ENCODE data around the gene STK4.

Gene STK4

DNA sequence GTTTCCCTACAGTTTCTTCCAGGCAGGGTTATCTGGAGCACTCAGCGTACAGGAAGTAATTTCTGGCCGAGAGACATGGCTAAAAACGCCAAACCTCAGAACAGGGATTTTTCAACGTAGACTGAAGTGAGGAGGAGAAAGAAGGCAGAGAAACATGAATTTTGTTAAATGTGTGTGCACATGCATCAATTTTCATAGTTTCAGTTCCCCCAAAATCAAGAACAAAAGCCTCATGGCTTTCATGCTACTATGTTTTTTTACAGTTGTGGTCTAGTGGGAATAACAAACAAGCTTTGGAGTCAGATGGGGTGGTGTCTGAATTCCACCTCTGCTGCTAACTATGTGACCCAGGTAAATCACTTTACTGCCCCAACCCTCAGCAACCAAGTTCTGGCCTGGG, 11.0 kb upstream of the STK4 start:
- no peak for DNase-seq

GRCh38 chr20:44956410-44956809, 9.9 kb upstream of the STK4 start:
- DNase-seq, result no peak

- no peak for DNase-seq
Observed at GRCh38 chr20:44958276-44958675, 8.0 kb upstream of the STK4 start.

DNA sequence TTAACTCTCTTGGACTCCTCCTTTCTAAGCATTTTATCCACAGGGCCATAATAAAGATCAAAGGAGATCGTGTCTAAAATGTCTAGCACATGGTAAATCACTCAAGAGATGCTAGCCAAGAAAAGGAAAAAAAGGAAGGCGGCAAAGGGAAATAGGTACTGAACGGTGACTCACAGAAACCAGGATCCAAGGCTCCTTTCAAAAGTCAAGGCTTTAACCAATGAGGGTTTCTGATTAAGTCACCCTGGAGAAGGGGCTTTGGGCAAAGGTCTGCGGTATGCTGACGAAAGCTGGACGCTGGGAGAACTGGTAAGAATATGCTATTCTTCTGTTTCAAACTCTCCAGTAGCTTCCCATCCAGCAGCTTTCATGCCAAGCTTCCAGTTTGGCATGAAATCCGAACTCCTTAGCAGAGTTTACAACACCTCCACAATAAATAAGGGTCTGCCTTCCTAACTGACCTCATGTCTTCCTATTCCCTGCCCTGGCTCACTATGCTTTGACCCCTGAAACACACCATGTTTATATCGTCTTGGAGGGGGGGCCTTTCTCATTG, 7.2 kb upstream of the STK4 start:
- DNase-seq, result no peak

- DNase-seq, result no peak
Observed at GRCh38 chr20:44959638-44960102, 6.6 kb upstream of the STK4 start.

- peak; percentile 71 for DNase-seq
Observed at GRCh38 chr20:44960103-44960852, 6.0 kb upstream of the STK4 start, which contains the start of gene TOMM34. TSS of gene TOMM34 (minus strand) at chr20:44960397. CDS start at chr20:44960333, 64 bp downstream.

- DNase-seq, result no peak
Observed at GRCh38 chr20:44961011-44961869, 5.1 kb upstream of the STK4 start.

- no peak for DNase-seq
Observed at GRCh38 chr20:44961870-44962267, 4.4 kb upstream of the STK4 start.

DNA sequence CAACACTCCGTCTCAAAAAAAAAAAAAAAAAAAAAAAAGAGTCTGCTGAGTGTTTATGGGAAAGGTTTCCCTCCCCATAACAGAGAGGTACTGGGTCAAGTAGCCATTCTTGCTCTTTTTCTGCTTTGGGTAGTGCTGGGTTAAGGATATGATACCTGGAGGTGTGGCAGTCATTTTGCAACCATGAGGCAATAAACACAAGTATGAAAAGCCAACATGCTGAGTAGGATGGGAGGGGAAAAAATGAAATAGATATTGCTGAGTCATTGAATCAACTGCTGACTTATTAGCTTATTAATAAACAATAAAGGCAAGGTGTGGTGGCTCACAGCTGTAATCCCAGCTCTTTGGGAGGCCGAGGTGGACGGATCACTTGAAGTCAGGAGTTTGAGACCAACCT, 3.8 kb upstream of the STK4 start:
- no peak for DNase-seq

- DNase-seq, result no peak
Observed at GRCh38 chr20:44963325-44964215, 2.7 kb upstream of the STK4 start.

- no peak for DNase-seq
Observed at GRCh38 chr20:44965651-44966029, 672 bp upstream of the STK4 start.

GRCh38 chr20:44967207-44967807, 995 bp downstream of the STK4 start:
- no peak for DNase-seq

- DNase-seq, result no peak
Observed at GRCh38 chr20:44969300-44969894, 3.1 kb downstream of the STK4 start.

DNA sequence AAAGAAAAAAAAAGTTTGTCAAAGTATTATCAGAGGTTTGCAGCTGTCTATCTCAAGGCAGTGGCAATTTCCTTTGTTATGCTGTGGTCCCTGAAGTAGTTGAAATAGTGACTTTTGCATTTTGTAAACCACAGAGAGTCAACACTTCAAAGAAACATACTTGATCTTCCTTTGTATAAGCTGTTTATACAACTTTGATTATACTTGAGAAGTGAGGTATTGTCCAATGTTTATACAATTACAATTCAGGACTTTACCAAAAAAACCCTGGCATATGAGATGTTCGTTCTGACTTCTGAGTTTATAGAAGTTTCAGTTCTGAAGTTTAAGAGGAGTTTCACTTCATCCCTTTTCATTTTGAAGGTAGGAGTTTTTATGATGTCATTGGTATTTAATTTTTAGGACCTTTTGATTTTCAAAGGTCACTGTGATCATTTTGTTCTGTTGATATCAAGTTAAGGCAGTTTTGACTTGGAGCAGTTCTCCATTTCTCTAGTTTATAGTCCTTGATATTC, 4.0 kb downstream of the STK4 start:
- no peak for DNase-seq

- DNase-seq, result no peak
Observed at GRCh38 chr20:44973053-44973452, 6.7 kb downstream of the STK4 start.

DNA sequence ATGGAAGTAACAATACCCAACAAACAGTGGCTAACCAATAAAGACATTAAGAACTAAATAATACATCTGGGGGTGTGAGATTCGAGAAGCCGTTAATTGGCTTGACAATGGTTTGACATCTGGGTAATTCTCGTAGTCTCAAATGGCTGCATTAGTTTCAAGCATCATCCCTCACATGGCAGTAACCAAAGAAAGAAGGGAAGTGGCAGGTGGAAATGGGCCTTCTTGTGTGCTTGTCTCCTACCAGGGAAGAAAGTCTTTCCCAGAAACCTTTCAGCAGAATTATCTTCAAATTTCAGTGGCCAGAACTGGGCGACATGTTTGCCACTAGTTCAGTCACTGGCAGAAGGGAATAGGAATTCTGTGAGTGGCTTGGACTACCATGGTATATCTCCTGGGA, 10.4 kb downstream of the STK4 start:
- no peak for DNase-seq

- no peak for DNase-seq
Observed at GRCh38 chr20:44979090-44979621, 12.8 kb downstream of the STK4 start.

- DNase-seq, result no peak
Observed at GRCh38 chr20:44981736-44982406, 15.6 kb downstream of the STK4 start.

DNA sequence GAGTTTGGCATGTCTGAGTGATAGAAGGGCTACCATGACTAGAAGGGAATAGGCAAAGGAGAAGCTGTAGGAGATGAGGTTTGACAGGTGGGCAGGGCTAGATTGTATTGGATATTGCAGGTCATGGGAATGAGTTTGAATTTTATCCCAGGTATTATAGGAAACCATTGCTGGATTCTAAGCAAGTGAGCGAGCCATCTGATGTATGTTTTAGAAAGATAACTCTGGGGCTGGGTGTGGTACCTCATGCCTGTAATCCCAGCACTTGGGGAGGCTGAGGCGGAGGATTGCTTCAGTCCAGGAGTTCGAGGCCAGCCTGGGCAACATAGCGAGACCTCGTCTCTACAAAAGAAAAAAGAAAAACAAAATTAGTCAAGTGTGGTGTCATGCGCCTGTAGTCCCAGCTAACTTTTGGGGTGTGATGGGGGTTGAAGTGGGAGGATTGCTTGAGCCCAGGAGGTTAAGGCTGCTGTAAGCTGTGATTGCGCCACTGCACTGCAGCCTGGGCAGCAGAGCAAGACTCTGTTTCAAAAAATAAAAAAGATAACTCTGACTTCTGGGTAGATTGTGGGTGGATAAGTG, 16.9 kb downstream of the STK4 start:
- no peak for DNase-seq

DNA sequence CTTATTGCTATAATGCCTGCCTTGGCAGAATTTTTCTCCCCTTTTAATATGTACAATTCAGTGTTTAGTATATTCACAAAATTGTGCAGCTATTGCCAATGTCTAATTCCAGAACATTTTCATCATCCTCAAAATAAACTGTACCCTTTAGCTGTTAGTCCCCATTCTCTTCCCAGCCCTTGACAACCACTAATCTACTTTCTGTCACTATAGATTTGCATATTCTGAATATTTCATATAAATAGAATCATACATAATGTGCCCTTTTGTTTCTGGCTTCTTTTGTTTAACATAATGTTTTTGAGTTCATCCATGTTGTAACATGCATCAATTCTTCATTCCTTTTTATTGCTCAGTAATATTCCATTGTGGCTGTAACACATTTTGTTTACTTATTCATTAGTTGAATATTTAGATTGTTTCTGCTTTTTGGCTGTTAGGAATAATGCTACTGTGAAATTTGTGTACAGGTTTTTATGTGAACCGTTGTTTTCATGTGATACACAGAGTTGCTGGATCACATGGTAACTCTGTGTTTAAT, 22.4 kb downstream of the STK4 start:
- DNase-seq, result no peak
